ENCODE data around the gene DLX5.

GRCh38 chr7:97007583-97007861, 17.1 kb downstream of the DLX5 start:
- TF ChIP-seq POLR2AphosphoS5 (IDR thresholded peaks at IDR 0.05): no peak
- no peak for TF ChIP-seq EZH2 (IDR thresholded peaks at IDR 0.05; ENCODE audit: borderline replicate concordance, insufficient read depth, low read length, poor library complexity, severe bottlenecking)
- TF ChIP-seq CTCF (IDR thresholded peaks at IDR 0.05; ENCODE audit: poor library complexity, severe bottlenecking): no peak
- no peak for TF ChIP-seq EP300 (conservative IDR thresholded peaks at IDR 0.05; ENCODE audit: poor library complexity, severe bottlenecking)
- no peak for TF ChIP-seq TAF1 (IDR thresholded peaks at IDR 0.05; ENCODE audit: low read depth)
- no peak for TF ChIP-seq RAD21 (conservative IDR thresholded peaks at IDR 0.05)
- TF ChIP-seq, protein P1, sequence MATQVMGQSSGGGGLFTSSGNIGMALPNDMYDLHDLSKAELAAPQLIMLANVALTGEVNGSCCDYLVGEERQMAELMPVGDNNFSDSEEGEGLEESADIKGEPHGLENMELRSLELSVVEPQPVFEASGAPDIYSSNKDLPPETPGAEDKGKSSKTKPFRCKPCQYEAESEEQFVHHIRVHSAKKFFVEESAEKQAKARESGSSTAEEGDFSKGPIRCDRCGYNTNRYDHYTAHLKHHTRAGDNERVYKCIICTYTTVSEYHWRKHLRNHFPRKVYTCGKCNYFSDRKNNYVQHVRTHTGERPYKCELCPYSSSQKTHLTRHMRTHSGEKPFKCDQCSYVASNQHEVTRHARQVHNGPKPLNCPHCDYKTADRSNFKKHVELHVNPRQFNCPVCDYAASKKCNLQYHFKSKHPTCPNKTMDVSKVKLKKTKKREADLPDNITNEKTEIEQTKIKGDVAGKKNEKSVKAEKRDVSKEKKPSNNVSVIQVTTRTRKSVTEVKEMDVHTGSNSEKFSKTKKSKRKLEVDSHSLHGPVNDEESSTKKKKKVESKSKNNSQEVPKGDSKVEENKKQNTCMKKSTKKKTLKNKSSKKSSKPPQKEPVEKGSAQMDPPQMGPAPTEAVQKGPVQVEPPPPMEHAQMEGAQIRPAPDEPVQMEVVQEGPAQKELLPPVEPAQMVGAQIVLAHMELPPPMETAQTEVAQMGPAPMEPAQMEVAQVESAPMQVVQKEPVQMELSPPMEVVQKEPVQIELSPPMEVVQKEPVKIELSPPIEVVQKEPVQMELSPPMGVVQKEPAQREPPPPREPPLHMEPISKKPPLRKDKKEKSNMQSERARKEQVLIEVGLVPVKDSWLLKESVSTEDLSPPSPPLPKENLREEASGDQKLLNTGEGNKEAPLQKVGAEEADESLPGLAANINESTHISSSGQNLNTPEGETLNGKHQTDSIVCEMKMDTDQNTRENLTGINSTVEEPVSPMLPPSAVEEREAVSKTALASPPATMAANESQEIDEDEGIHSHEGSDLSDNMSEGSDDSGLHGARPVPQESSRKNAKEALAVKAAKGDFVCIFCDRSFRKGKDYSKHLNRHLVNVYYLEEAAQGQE (IDR thresholded peaks at IDR 0.05; ENCODE audit: borderline replicate concordance): no peak
- TF ChIP-seq MXI1 (conservative IDR thresholded peaks at IDR 0.05; ENCODE audit: poor library complexity, severe bottlenecking): no peak
- TF ChIP-seq SMC3 (conservative IDR thresholded peaks at IDR 0.05; ENCODE audit: poor library complexity): no peak
